A673 (cell line): ENCODE measurements around the gene HMBS. TPM values are rescaled to one million over a fixed set of nuclear protein-coding genes. Genes with fewer than 3 reads are reported as not detected.

Experiments used
- BruUV-seq: library from RNA; stranded (reverse); fragments of 400-500 nt; replicated peaks from 2 replicates; lab custom pipeline; 2021; lab: Mats Ljungman, UMichigan
- CTCF ChIA-PET: fragments of 300-600 bp; sonication (Branson Sonifier 250); formaldehyde crosslinking; loops from one replicate; lab custom pipeline; 2022; ENCODE audit warnings: antibody characterized with exemption; lab: Charles Lee
- POLR2A ChIA-PET: fragments of 300-600 bp; sonication (Branson Sonifier 250); formaldehyde crosslinking; loops from one replicate; lab custom pipeline; 2022; ENCODE audit warnings: antibody characterized with exemption; ENCODE audit not compliant: low non-redundant PET; lab: Charles Lee
- DNase-seq: peaks from one replicate; pipeline ENCODE4 v3.0.0-alpha.2; 2015; ENCODE audit warnings: low spot score
- H3K27ac ChIP-seq: fragments of 200-600 bp; sonication (generic); 2 replicates; pipeline ENCODE4 v1.5.1; 2016; ENCODE audit warnings: mixed run types, low read depth, mild to moderate bottlenecking, mixed read lengths, antibody characterized with exemption, low read length; ENCODE audit not compliant: poor library complexity, severe bottlenecking
- H3K27me3 ChIP-seq: fragments of 200-600 bp; sonication (generic); replicated peaks from 2 replicates; pipeline ENCODE4 v1.6.1; 2017; ENCODE audit warnings: mixed run types, low read depth, mild to moderate bottlenecking, mixed read lengths, antibody characterized with exemption, low read length; ENCODE audit not compliant: insufficient read depth, poor library complexity
- H3K36me3 ChIP-seq: fragments of 200-600 bp; sonication (generic); 2 replicates; pipeline ENCODE4 v1.6.1; 2016; ENCODE audit warnings: mixed run types, mild to moderate bottlenecking, mixed read lengths, antibody characterized with exemption, low read length; ENCODE audit not compliant: insufficient read depth, poor library complexity, severe bottlenecking
- H3K4me1 ChIP-seq: fragments of 200-600 bp; sonication (generic); 2 replicates; pipeline ENCODE4 v1.6.1; 2017; ENCODE audit warnings: mixed run types, mild to moderate bottlenecking, mixed read lengths, antibody characterized with exemption, low read length; ENCODE audit not compliant: insufficient read depth, poor library complexity, severe bottlenecking
- H3K4me3 ChIP-seq: fragments of 200-600 bp; sonication (generic); 2 replicates; pipeline ENCODE4 v1.5.1; 2016; ENCODE audit warnings: low read depth, mixed run types, mild to moderate bottlenecking, mixed read lengths, low read length; ENCODE audit not compliant: poor library complexity, severe bottlenecking
- H3K9me3 ChIP-seq: fragments of 200-600 bp; sonication (generic); 2 replicates; pipeline ENCODE4 v1.6.1; 2016; ENCODE audit warnings: mixed run types, low read depth, mild to moderate bottlenecking, mixed read lengths, antibody characterized with exemption, low read length; ENCODE audit not compliant: poor library complexity, severe bottlenecking
- EZH2 ChIP-seq: fragments of 200-600 bp; sonication (generic); IDR thresholded peaks from 2 replicates; pipeline ENCODE4 v1.6.1; 2017; ENCODE audit warnings: borderline replicate concordance, low read depth, mild to moderate bottlenecking, mixed read lengths, antibody characterized with exemption, low read length; ENCODE audit not compliant: poor library complexity, severe bottlenecking
- intact Hi-C: fragments of 100-400 bp; cut with micrococcal nuclease; formaldehyde crosslinking; loops from one replicate; pipeline ENCODE4 v1.10.0; 2022; ENCODE audit not compliant: unreplicated experiment
- total RNA-seq: library from RNA; stranded (reverse); gene quantifications from 2 replicates; pipeline ENCODE4 v1.2.3, GENCODE V29; 2021
- TF ChIP-seq, protein P1 (sequence below): fragments of 300-800, 200-600 bp; sonication (generic); conservative IDR thresholded peaks from 2 replicates; pipeline ENCODE4 v1.5.1; 2017; ENCODE audit warnings: low read depth, mild to moderate bottlenecking, antibody characterized with exemption, low read length, moderate library complexity, mixed read lengths

HMBS gene
- total RNA-seq, 1 experiment from 2014 or later: 72.5 TPM

DNA sequence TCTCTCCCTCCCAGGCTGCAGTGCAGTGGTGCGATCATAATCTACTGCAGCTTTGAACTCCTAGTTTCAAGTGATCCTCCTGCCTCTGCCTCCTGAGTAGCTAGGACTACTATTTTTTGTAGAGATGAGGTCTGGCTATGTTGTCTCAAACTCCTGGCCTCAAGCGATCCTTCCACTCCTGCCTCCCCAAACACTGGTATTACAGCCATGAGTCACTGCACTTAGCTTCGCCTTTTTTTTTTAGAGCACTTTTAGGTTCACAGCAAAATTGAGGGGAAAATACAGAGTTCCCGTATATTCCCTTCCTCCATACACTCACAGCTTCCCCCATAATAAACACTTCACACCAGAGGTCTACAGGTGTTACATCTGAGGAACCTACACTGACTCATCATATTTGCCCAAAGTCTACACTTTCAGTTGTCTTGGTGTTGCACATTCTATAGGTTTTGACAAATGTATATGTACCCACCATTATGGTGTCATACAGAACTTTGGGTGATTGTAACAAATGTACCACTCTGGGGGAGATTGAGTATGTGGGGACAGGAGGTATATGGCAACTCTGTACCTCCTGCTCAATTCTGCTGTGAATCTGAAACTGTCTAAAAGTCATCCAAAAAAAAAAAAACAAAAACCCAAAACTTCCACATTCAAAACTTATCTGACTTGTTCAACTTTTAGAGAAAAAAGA is 42.7 kb upstream of the HMBS start:
- CTCF ChIA-PET: no interaction called here
- DNase-seq: no peak

DNA sequence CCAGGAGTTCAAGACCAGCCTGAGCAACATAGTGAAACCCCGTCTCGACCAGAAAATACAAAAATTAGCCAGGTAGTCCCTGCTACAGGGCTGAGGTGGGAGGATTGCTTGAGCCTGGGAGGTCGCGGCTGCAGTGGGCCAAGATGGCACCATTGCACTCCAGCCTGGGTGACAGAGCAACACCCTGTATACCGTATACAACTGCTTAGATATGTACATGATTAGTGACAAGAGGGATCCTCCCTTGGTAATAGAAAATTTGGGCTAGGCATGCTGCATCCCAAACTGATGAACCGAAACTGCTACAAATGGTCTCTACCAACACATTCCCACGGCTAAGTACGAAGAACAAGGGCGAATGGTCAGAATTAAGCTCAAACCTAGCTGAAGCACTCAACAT is 41.8 kb upstream of the HMBS start:
- no TSS peak for BruUV-seq
- CTCF ChIA-PET: no interaction called here
- Histone ChIP-seq H3K9me3 (no peaks in the 10 kb centered on the region), H3K4me1 (no peaks in the 10 kb centered on the region), H3K36me3 (peaks cover 32% of the 10 kb centered on the region), H3K27me3 (no peaks in the 10 kb centered on the region), H3K27ac (no peak overlapping the region), H3K4me3 (no peak overlapping the region)
- TF ChIP-seq EZH2: no peak
- TF ChIP-seq, protein P1, sequence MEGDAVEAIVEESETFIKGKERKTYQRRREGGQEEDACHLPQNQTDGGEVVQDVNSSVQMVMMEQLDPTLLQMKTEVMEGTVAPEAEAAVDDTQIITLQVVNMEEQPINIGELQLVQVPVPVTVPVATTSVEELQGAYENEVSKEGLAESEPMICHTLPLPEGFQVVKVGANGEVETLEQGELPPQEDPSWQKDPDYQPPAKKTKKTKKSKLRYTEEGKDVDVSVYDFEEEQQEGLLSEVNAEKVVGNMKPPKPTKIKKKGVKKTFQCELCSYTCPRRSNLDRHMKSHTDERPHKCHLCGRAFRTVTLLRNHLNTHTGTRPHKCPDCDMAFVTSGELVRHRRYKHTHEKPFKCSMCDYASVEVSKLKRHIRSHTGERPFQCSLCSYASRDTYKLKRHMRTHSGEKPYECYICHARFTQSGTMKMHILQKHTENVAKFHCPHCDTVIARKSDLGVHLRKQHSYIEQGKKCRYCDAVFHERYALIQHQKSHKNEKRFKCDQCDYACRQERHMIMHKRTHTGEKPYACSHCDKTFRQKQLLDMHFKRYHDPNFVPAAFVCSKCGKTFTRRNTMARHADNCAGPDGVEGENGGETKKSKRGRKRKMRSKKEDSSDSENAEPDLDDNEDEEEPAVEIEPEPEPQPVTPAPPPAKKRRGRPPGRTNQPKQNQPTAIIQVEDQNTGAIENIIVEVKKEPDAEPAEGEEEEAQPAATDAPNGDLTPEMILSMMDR: no peak
- intact Hi-C loops: no loop called here
- DNase-seq: no peak
- POLR2A ChIA-PET: no interaction called here

More for the DNA sequence above, 42.7 kb upstream of the HMBS start:
- no peaks in the 10 kb centered on the region for H3K9me3 ChIP-seq
- no peaks in the 10 kb centered on the region for H3K4me1 ChIP-seq
- no peaks in the 10 kb centered on the region for H3K27me3 ChIP-seq
- intact Hi-C loops: no loop called here
- no TSS peak for BruUV-seq
- no peak overlapping the region for H3K27ac ChIP-seq
- POLR2A ChIA-PET: no interaction called here
- H3K4me3 ChIP-seq: no peak overlapping the region
- H3K36me3 ChIP-seq: peaks cover 22% of the 10 kb centered on the region
- TF ChIP-seq, protein P1: no peak

DNA sequence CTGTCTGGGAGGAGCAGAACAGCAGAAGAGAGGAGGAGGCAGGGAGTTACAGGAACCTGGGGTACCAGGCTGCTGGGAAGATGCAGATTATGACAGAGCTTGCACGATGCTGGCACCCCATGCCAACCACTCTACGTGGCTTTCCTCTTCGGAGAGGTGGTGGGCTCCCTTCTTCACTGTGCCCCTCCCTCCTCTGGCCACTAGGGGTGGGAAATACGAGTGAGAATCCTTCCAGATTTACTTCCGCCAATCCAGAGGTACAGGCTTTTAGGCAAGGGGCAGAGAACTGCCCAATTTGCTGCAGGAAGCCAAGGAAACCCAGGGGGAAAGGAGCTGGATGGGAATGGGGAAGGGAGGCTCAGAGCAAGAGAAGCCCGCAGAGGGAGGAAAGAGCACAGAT is 40.0 kb upstream of the HMBS start:
- ChIA-PET CTCF (no interaction called here), POLR2A (no interaction called here)
- Histone ChIP-seq H3K4me3 (no peak overlapping the region), H3K27me3 (no peaks in the 10 kb centered on the region), H3K9me3 (no peaks in the 10 kb centered on the region), H3K27ac (no peak overlapping the region), H3K4me1 (no peaks in the 10 kb centered on the region), H3K36me3 (peaks cover 50% of the 10 kb centered on the region)
- intact Hi-C loops: no loop called here
- DNase-seq: no peak
- BruUV-seq: no TSS peak
- TF ChIP-seq, protein P1: peak; percentile 39
- no peak for TF ChIP-seq EZH2
